Mucosa of descending colon (tissue), 3 donors: ENCODE results near the gene TOR4A. TPM values are rescaled to one million over a fixed set of nuclear protein-coding genes. Genes with fewer than 3 reads are reported as not detected.

Source experiments
- ATAC-seq: fragments of 200-7000 bp; cut with Tn5 transposase; one replicate; pipeline ENCODE4 v1.9.1; 2020; ENCODE audit warnings: mild to moderate bottlenecking, moderate library complexity
- DNase-seq, 3 donors: peaks; one replicate each; pipeline ENCODE4 v3.0.0-alpha.2; 2020
- H3K36me3 ChIP-seq: fragments of 200-600 bp; one replicate; pipeline ENCODE4 v1.8.0; 2021; ENCODE audit warnings: low read depth, mild to moderate bottlenecking
- H3K4me1 ChIP-seq: fragments of 200-600 bp; one replicate; pipeline ENCODE4 v1.8.0; 2021; ENCODE audit warnings: low read depth, mild to moderate bottlenecking
- H3K4me3 ChIP-seq: fragments of 200-600 bp; one replicate; pipeline ENCODE4 v1.8.0; 2021; ENCODE audit warnings: mild to moderate bottlenecking
- H3K9me3 ChIP-seq: fragments of 200-600 bp; one replicate; pipeline ENCODE4 v1.8.0; 2021; ENCODE audit warnings: mild to moderate bottlenecking
- CTCF ChIP-seq: fragments of 200-600 bp; IDR thresholded peaks from one replicate; pipeline ENCODE4 v1.8.0; 2022; ENCODE audit warnings: antibody characterized with exemption, mild to moderate bottlenecking
- intact Hi-C, 2 donors: fragments of 100-400 bp; cut with DNase I in 1 of 2; cut with micrococcal nuclease in 1 of 2; formaldehyde crosslinking; loops; one replicate each; pipeline versions ENCODE4 v1.11.0 to v1.11.1; 2022; cut with DNase I, micrococcal nuclease
- total RNA-seq, 3 donors: library from RNA; stranded (reverse); fragmentation: NEBNext Ultra II Directional in 2 of 3; extraction: Animal tissue kit (Norgen Biotek cat#: 25700) in 2 of 3; gene quantifications; one replicate each; pipeline versions ENCODE4 v1.2.1 to v1.2.4, GENCODE V29; 2021 to 2023
- donor health status: DM: no; HTN: no; CAD: no; lungs with moderate emphysema.
- donor health status: DM: no; HTN: no; CAD: no.
- donor health status: DM: no; HTN: yes; CAD: no.

The TOR4A gene
- total RNA-seq, 3 donors from 2014 or later, result 23.3 to 48.6 (median 45.3) TPM

- DNase-seq (no peak), ATAC-seq (no peak)
- no peak overlapping the region for H3K4me3 ChIP-seq
- no peak for TF ChIP-seq CTCF
- H3K4me1 ChIP-seq, result no peaks in the 10 kb centered on the region
- intact Hi-C loops, result no loop called here
- H3K9me3 ChIP-seq, result peaks cover 2% of the 10 kb centered on the region
- H3K36me3 ChIP-seq, result peaks cover 4% of the 10 kb centered on the region
Observed at GRCh38 chr9:137330689-137331088, 53.2 kb downstream of the TOR4A start.

- intact Hi-C loops, result no loop called here
Observed at GRCh38 chr9:137331929-137332328, 54.4 kb downstream of the TOR4A start.

More at GRCh38 chr9:137331929-137332328, 54.4 kb downstream of the TOR4A start:
- ATAC-seq, result no peak
- peaks cover 4% of the 10 kb centered on the region for H3K36me3 ChIP-seq
- H3K9me3 ChIP-seq, result peaks cover 2% of the 10 kb centered on the region
- no peak for TF ChIP-seq CTCF
- no peak for DNase-seq
- H3K4me3 ChIP-seq, result no peak overlapping the region
- no peaks in the 10 kb centered on the region for H3K4me1 ChIP-seq

Other genes with a start within 250 kb of the TOR4A start
- gene ABCA2, start 249.5 kb upstream of the TOR4A start, total RNA-seq, result 10 to 100 TPM; 20.1 to 77.2 (median 48.0) TPM
- gene FUT7, start 245.6 kb upstream of the TOR4A start, total RNA-seq, result under 1 TPM in 2 of 3 donors, not detected in 1; 0.14 to 0.27 TPM
- 100 to 1,000 TPM in 1 of 3 donors, 10 to 100 TPM in 2; 78.6 to 177 (median 83.0) TPM for gene NPDC1, start 231.5 kb upstream of the TOR4A start, total RNA-seq
- gene ENTPD2, start 223.7 kb upstream of the TOR4A start, total RNA-seq, result 10 to 100 TPM in 2 of 3 donors, 1 to 10 TPM in 1; 7.7 to 26.8 (median 10.7) TPM
- gene SAPCD2, start 207.2 kb upstream of the TOR4A start, total RNA-seq, result 10 to 100 TPM in 1 of 3 donors, 1 to 10 TPM in 2; 2.7 to 11.2 (median 6.0) TPM
- 10 to 100 TPM; 10.5 to 13.6 (median 12.8) TPM for gene UAP1L1, start 200.2 kb upstream of the TOR4A start, total RNA-seq
- gene MAN1B1, start 190.7 kb upstream of the TOR4A start, total RNA-seq, result 10 to 100 TPM; 36.1 to 55.4 (median 52.7) TPM
- 100 to 1,000 TPM in 1 of 3 donors, 10 to 100 TPM in 2; 47.0 to 114 (median 51.5) TPM for gene DPP7, start 163.0 kb upstream of the TOR4A start, total RNA-seq
- 1 to 10 TPM in 1 of 3 donors, under 1 TPM in 1, not detected in 1; 0.36 to 2.6 TPM for gene GRIN1, start 138.6 kb upstream of the TOR4A start, total RNA-seq
- 10 to 100 TPM; 18.7 to 63.0 (median 58.9) TPM for gene LRRC26, start 107.7 kb upstream of the TOR4A start, total RNA-seq
- gene TMEM210, start 105.7 kb upstream of the TOR4A start, total RNA-seq, result 1 to 10 TPM in 1 of 3 donors, not detected in 2; 1.0 TPM
- 10 to 100 TPM; 60.8 to 65.9 (median 61.7) TPM for gene ANAPC2, start 89.2 kb upstream of the TOR4A start, total RNA-seq
- gene SSNA1, start 89.0 kb upstream of the TOR4A start, total RNA-seq, result 10 to 100 TPM; 56.7 to 71.1 (median 64.0) TPM
- gene TPRN, start 77.0 kb upstream of the TOR4A start, total RNA-seq, result 100 to 1,000 TPM in 2 of 3 donors, 10 to 100 TPM in 1; 73.8 to 170 (median 122) TPM
- gene TMEM203, start 72.1 kb upstream of the TOR4A start, total RNA-seq, result 10 to 100 TPM; 30.6 to 40.4 (median 40.0) TPM
- gene NDOR1, start 72.0 kb upstream of the TOR4A start, total RNA-seq, result 10 to 100 TPM; 15.9 to 19.7 (median 19.0) TPM
- 1 to 10 TPM; 5.3 to 7.1 (median 5.8) TPM for gene RNF208, start 55.5 kb upstream of the TOR4A start, total RNA-seq
- gene CYSRT1, start 52.6 kb upstream of the TOR4A start, total RNA-seq, result not detected
- gene RNF224, start 50.2 kb upstream of the TOR4A start, total RNA-seq, result not detected
- gene SLC34A3, start 46.8 kb upstream of the TOR4A start, total RNA-seq, result not detected
- gene TUBB4B, start 36.4 kb upstream of the TOR4A start, total RNA-seq, result 100 to 1,000 TPM; 286 to 379 (median 332) TPM
- gene STPG3, start 26.4 kb upstream of the TOR4A start, total RNA-seq, result not detected
- 10 to 100 TPM; 52.9 to 66.2 (median 60.5) TPM for gene NELFB, start 22.4 kb upstream of the TOR4A start, total RNA-seq
- gene NRARP, start 24.5 kb downstream of the TOR4A start, total RNA-seq, result 100 to 1,000 TPM in 2 of 3 donors, 10 to 100 TPM in 1; 61.4 to 171 (median 146) TPM
- 10 to 100 TPM; 39.4 to 56.7 (median 40.1) TPM for gene EXD3, start 145.4 kb downstream of the TOR4A start, total RNA-seq
- 10 to 100 TPM; 18.0 to 41.5 (median 27.2) TPM for gene NOXA1, start 145.7 kb downstream of the TOR4A start, total RNA-seq
- 100 to 1,000 TPM in 1 of 3 donors, 10 to 100 TPM in 2; 36.7 to 127 (median 74.8) TPM for gene ENTPD8, start 163.6 kb downstream of the TOR4A start, total RNA-seq
- 10 to 100 TPM; 30.1 to 48.0 (median 43.4) TPM for gene NSMF, start 181.6 kb downstream of the TOR4A start, total RNA-seq